Measurements from ENCODE around the gene PLCB4.

PLCB4 gene

DNA sequence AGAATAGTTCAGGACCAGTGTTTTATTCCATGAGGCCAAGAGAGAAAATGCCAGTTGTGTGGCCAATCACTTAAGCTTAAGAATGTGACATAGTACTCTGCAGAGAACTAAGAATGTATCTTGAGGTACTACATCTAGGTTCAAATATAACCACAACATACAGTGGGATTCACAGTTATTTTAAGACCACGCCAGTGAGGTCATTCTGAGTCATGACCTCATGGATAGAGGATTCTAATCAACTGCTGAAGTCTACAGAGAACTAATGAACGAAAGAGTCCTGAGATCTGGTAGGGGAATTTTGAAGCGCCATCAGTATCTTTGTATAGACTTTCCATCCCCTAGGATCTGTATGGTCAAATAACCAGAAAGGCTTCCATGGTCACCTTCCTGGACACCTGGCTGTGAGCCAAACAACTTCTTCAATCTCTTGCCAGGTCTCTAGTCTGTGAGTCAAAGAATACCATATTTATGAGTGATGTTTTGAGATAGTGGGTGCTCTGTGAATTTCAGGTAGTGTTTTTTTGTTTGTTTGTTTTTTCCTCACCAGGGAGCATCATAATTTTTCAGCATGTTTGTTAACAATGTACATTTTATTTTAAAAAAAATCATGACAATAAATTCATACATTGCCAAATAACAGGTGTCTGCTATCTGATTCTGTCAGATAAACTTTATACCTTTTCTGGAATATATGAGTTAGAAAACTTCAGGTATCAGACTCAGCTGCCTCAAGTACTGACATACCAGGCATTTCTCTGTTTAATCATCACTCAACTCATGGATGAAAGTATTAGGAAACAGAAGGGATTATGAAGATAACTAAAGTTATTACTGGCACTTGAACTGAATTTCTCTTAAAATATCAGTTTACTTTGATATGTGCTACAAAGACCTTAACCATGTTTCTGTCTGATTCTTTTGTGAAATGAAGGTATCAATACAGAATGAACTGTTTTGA, 217.9 kb downstream of the PLCB4 start:
- no peak for DNase-seq

DNA sequence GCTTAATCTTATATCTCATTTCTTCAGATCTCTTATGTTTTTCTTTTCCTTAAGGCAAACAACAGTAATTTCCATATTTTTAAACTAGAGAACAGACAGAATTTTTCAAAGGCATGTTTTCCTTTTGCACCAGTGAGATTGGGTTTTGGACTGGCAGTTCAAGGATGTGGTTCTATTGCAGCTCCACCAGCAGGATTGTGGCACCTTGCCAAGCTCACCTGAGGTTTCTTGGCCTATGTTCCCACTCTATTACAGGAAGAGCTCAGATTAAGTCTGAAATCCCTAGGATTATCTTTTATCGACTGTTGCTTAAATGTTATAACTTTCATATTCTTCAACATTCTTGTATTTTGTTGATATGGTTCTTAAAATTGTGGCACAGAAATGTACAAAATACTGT, 218.9 kb downstream of the PLCB4 start:
- DNase-seq: no peak

DNA sequence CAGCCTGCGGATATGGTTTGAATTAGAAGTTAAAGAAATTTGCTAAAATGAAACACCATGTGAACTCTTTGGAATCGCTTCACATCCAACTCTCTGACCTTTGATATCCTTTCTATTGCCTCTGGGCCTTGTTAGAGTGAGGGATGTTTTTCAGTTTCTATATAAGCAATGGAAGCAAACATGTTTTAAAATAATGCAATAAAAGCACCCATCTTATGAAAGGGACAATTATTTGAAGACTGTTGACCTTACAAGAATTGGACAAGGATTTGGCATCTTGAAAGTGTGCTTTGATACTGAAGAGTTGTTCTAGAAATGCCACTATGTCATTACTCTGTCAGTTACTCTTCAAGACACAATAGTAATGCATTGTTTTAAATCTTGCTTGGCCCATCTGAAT, 221.4 kb downstream of the PLCB4 start:
- DNase-seq: no peak

DNA sequence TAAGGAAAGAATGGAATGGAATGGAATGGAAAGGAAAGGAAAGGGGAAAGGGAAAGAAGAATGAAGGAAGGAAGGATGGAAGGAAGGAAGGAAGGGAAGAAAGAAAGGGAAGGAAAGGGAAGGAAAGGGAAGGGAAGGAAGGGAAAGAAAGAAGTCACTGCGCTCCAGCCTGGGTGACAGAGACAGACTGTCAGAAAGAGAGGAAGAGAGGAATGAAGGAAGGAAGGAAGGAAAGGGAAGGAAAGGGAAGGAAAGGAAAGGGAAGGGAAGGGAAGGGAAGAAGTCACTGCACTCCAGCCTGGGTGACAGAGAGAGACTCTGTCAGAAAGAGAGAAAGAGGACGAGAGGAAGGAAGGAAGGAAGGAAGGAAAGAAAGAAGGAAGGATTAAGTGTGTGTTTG, 224.3 kb downstream of the PLCB4 start:
- no peak for DNase-seq

DNA sequence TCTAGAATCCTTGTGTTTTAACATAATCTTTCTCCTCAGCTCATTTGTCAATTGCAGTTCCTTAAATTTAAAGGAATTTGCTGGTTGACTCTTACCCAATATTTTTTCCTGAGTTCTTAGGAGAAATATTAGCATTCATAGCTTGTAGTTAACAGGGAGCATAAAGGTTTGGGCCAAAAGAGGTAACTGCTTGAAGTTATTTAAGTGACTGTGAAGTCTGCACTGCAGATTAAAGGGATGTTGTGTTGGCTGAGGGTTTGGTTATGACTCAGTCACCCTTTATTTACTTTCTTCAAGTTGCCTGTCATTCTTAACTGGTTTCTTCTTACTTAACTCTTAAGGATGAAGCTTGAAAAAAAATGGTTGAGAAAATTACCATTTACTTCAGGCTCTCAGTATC, 225.2 kb downstream of the PLCB4 start:
- no peak for DNase-seq

DNA sequence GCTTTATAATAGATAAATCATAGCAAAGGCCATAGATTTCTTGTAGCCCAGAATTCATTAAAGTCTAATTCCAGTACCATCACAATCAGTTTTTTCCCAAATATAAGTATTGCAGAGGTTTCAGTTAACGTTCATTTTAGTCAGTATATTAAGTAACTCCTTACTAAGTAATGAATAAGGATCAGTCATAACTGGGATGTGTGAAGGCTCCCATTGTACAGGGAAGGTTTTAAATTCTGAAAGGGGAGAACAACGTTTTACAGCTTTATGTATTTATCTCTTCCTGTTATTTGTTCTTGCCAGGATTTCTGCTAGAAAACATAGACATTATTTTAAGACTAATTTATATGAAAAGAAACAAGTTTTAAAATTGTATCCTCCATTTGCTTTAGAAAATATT, 230.0 kb downstream of the PLCB4 start:
- DNase-seq: no peak

DNA sequence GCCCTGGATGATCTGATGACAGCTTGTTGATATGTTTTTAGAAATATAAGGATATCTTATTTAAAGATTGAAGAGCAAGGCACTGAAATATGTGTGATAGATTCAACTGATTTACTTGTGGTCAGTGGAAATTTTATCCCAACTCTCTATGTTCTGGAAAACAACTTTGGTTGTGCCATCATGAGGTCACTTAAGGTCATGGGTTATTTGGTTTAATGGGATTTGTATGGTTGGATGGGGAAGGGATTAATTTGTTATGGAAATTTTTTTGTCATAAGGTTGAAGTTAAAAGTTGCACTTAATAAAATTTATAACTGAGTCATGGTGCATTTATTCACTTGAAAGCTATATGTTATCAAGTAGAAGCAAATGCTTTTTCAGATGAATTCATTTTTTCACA, 231.2 kb downstream of the PLCB4 start:
- DNase-seq: no peak

DNA sequence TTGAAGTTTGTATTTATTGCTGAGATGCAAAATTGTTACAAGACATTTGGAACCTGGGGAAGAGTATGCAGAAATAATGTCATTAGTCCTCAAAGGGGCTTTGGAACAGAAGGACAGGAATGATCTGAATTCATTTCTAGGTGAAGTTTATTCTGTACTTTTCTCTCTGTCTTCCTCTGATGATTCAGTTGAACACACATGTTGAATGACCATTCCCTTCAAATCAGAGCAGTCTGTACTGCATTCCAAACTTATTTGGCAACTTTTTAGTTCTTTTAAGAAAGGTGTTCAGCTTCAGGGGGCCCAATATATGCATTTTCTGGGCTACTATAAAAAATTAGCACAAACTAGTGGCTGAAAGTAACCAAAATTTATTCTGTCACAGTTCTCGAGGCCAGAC, 231.6 kb downstream of the PLCB4 start:
- no peak for DNase-seq

DNA sequence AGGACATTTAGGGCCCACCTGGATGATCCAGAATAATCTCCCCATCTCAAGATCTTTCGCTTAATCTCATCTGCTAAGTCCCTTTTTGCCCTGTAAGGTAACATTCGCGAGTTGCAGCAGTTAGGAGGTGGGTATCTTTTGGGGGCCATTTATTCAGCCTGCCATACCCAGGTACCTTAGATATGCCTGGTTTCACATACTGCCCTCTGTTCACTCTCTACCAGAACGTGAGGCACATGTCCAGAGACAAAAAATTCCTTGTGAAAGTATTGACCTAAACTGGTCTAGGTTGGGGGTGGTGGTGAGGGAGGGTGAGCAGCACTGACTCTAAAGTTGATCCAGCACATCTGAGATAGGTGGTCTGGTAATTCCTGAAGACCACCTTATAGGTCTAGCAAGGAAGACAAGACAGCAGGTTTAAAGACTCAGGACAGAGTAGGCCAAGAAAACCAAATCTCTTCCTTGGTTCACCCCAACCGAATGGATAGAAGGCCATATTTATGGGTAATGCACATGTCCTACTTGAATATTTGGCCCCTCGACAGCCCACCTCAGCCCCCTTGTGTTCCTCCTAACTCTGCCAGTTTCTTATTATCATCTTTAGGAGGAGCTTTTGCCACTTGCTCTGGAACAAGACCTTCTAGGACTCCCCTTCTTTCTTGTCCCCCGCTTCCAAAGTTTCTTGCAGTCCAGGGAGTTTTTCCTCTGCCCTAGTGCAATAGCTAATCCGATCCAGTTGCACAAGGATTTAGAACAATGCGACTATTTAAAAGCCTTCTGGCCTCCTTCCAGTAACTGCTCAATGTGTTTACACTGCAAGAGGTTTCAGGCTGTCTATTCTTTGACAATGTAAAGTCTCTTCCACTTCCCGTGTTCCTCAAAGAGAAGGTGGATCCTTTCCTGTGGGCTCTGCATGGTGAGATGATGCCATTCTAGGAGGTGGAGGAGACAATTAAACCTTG, 232.5 kb downstream of the PLCB4 start:
- DNase-seq: no peak

DNA sequence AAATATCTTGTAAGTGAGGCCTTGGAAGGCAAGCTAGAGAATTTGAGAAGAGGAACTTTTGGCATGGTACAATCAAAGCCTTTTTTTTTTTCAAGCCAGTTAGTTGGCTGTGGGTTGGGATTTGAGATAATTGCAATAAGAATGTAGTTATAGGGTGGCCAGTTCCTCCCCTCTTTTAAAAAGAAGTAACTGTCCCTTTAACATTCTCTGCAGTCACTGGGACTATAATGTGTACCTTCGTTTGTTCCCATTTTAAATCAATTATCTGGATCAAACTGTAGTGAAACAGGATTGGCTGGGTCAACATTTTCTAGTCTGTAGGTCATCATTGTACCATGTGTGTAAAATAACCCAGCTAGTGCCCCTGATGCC, 233.2 kb downstream of the PLCB4 start:
- no peak for DNase-seq

DNA sequence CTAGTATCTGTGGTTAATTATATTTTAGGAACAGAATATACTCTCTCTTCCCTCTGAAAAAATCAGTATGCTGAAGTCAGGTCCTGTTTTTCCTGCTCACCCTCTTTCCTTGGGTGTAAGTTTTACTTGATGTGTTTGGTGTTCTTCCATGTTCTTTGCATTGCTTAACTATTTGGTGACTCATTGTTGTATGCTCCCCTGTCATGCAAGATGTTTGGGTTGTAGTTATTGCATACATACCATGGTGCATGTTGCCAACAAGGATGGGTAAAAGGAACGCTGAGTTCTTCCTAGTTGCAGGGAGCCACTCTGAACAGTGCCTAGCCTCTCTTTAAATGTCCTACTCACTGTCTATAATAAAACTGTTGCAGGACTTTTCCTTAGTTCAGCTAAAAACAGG, 237.6 kb downstream of the PLCB4 start:
- no peak for DNase-seq

DNA sequence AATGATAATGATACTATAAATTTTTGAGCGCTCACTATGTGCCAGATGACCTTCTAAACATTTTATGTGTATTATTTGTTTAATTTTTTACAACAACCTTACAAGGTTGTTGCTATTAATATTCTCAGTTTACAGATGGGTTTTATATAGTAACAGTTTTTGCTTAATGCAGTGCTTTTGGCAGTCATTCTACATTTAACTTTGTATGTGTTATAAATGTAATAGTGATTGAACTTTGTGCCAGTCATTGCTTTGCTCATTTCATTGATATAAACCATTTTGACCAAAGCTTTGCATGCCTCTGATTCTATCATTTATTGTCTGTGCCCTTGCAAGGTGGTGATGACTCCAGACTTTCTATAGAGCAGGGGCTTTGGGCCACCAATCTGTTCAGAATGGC, 239.2 kb downstream of the PLCB4 start:
- no peak for DNase-seq

DNA sequence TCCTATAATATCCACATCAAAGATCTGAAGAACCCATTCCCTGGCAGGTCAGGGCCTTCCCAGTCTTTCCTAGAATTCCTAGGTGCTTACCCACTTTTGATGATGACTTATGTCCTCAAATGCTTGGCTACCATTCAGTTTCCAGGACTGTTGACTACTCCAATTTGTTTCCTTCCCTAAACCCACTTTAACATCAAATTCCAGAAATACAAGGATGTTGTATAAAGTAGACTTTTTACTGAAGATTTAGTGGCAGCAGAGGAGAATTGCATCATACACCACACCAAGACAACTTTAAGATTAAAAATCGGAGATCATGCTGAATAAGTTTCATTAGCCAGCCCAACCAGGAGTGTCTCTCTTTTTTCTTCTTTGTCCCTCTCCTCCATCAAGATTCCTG, 242.2 kb downstream of the PLCB4 start:
- DNase-seq: no peak

DNA sequence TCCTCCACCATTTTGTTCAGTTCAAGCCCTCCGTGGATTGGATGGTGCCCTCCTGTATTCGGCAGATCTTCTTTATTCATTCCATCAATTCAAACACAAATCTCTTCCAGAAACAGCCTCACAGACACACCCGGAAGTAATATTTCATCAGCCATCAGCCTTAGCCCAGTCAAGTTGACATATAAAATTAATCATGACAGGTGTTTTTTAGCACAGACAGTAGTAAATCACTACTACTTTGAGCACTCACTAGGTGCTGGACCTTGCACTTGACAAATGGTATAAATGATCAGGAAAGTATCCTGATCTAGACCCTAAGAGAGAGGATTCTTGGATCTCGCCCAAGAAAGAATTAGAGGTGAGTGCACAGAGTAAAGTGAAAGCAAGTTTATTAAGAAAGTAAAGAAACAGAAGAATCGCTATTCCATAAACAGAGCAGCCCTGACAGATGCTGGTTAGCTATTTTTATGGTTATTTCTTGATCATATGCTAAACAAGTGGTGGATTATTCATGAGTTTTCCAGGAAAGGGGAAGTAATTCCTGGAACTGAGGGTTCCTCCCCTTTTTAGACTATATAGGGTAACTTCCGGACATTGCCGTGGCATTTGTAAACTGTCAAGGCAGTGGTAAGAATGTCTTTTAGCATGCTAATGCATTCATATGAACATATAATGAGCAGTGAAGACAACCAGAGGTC, 250.9 kb downstream of the PLCB4 start:
- no peak for DNase-seq

DNA sequence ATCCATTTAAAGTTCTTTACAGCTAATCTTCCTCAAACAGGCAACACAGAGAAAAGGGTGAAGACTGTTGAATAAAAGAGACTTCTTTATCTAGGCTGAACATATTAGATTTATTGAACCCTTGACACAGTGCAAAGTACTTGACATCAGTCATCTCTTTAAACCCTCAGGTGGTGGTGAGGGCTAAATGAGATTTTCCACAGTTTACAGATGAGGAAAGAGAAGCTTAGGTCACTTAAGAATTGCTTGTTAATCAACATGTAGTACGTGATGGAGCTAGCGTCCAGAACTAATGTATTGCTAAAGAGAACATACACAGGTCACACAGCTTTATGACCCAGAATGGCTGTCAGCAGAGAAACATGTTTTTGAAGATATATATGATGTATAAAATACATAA, 252.1 kb downstream of the PLCB4 start:
- no peak for DNase-seq

DNA sequence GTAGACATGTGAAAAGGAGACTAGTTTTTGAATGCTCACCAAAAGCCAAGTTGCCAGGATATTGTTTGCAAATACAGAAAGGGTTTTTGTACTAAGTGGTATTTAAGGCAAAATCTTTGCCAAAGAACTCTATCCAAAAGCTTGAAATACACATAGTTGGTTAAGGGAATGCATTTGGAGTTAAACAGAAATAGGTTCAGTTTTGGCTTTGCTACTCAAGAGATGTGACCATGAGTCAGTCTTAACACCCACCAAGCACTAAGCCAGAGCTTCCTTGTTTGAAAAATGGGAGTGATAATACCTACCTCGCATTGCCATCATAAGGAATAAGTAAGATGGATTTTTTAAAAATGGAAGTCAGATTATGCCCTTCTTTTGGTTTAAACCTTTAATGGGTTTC, 253.8 kb downstream of the PLCB4 start:
- no peak for DNase-seq

DNA sequence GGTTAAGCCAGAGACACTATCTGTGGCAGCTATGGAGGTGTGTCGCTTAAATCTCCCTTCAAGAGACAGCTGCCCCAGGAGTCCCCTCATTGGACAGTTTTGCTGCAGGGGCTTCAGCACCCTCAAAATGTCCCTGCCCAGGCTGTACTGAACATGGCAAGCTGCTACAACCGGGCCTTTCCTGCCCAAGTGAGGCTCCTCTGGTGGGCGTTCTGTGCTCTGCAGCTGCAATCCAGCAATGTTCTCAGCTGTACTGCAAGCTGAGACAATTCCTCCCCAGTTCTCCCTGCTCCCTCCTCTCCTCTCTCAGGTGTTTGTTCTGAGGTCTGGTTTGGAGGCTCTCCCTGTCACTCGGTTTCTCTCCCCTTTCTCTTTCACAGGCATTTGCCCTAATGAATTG, 254.7 kb downstream of the PLCB4 start:
- DNase-seq: no peak

DNA sequence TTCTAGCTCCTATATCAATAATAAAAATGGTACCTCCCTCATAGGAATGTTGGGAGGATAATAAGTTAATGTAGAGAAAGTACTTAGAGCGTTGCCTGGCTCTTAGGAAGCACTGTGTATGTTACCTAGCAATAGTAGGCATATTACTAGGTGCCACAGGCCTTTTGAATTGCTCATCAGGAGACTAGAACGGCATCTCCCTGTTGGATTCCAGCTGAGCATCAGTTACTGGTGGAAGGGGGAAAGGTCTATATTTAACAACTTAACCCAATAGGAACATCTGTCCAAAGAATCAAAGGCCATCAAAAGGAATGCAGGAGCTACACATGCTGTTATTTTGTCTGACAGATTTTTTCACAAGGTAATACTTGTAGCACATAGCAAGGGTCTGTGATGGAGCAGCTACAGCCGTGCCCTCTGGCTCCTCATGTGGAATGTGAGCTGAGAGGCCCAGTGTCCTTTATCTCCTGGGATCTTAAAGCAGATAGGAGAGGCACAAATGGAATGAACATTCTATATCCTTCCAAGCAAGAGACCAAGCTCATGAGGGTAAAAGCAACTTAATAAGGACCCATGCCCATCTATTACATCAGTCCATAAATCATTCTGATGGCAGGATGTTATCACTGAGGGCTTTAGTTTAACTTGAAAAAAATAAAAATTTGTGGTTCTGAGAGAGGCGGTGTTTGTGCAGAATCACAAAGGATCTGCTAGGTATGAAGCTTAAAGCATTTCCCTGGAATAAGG, 260.6 kb downstream of the PLCB4 start:
- no peak for DNase-seq

DNA sequence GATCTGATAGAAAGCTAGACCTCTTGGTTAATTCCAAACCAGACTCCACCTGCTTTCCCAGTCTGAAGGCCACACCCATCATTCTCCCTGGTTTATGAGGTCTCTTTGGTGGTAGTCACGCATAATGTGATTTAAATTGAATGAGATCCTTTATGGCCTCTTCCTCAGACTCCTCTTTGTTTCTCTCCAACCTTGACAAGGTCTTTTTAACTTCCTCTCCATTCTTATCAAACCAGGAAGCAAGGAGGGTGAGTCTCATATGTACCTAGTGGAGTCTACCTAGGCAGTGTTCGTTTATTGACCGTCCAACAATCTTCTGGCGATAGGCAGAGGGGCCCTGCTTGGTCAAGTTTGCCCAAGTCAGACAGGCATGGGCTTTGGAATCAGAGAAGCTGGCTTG, 261.3 kb downstream of the PLCB4 start:
- no peak for DNase-seq

DNA sequence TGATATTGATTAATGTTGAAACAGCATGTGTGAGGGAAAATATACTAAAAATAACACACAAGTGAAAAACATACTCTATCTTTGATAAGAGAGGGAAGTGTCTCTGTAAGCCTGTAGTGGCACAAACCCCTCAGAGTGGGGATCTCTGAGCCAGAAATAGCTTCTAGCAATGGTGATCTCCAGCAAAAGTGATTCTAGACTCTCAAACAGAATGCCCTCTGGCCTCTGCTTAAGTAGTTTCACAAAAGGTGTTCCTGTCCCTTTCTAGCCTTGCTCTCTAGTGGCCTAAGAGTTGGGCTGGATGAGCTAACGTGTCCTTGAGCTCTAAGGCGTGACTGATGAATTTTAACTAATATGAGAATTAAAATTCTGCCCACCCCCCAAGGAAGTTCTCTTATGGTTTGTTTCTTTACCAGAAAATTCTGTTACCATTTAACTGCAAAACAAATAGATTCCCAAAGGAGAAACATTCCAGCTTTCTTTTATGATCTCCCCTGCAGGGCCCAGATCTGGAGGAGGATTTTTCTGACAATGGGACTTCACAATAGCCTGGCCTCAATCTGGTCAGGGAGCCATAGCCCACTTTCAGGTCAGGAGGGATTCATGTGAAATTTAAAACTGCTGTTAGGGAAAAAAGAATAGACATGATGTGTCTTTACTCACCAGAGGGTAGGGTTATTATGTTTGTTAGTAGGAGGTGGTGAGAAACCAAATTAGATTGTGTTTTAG, 263.0 kb downstream of the PLCB4 start:
- no peak for DNase-seq

DNA sequence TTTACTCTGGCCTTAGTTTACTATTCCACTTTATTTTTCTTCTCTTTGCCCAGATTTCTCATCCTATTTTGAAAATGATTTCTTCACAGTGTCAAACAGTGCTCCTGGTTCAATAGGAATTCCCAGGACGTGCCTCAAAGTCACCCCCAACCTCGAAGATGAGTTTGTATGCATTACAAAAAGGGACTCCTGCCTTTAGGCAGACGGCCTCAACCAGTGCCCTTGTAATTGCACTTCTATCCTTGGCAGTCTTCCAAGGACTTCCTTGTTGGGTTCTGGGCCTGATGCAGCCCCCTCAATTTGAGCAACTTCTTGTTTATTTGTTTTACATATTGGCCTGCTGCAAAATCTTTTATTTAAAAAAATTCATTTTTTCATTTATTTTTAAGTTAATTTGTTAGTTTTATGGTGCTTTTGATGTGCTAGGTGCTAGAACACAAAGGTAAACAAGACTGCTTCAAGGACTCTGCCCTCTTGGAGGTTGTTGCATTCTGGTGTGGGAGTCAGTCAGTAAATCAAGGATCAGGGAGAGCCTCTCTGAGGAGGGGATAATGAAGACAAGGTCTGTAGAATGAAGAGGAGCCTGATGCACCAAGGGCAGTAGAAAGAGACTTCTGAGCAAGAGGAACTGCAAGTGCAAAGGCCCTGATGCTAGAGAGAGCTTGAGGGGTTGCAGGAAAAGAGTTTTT, 264.0 kb downstream of the PLCB4 start:
- DNase-seq: no peak

All from activated effector memory CD4-positive, alpha-beta T cell treated with anti-CD3 and anti-CD28 coated beads, Interleukin-2, amount 50 U/mL, for 16 hours (primary cell).